ENCODE results near the gene SARM1.

DNA sequence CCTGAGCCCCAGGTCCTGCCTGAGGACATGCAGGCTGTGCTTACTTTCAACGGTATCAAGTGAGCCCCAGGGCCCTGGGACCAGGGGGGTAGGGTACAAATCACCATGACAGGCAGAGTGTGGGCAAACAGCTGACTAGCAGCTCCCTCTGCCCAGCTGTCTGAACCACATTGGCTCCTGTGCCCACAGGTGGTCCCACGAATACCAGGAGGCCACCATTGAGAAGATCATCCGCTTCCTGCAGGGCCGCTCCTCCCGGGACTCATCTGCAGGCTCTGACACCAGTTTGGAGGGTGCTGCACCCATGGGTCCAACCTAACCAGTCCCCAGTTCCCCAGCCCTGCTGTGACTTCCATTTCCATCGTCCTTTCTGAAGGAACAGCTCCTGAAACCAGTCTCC is 24.5 kb downstream of the SARM1 start:
- TF ChIP-seq, protein P1, sequence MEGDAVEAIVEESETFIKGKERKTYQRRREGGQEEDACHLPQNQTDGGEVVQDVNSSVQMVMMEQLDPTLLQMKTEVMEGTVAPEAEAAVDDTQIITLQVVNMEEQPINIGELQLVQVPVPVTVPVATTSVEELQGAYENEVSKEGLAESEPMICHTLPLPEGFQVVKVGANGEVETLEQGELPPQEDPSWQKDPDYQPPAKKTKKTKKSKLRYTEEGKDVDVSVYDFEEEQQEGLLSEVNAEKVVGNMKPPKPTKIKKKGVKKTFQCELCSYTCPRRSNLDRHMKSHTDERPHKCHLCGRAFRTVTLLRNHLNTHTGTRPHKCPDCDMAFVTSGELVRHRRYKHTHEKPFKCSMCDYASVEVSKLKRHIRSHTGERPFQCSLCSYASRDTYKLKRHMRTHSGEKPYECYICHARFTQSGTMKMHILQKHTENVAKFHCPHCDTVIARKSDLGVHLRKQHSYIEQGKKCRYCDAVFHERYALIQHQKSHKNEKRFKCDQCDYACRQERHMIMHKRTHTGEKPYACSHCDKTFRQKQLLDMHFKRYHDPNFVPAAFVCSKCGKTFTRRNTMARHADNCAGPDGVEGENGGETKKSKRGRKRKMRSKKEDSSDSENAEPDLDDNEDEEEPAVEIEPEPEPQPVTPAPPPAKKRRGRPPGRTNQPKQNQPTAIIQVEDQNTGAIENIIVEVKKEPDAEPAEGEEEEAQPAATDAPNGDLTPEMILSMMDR (IDR thresholded peaks at IDR 0.05; ENCODE audit: poor library complexity), result no peak
- TF ChIP-seq EZH2 (IDR thresholded peaks at IDR 0.05; ENCODE audit: borderline replicate concordance), result no peak
